ENCODE data around the gene DUS1L.

The DUS1L gene

GRCh38 chr17:82031303-82031884 is 34.2 kb downstream of the DUS1L start, which contains the start of gene RAC3:
RAC3 (plus strand) TSS chr17:82031678; CDS start chr17:82031762, 84 bp downstream.
- H4K20me1 ChIP-seq (ENCODE audit: insufficient read depth, low read length): peaks cover 35% of the 10 kb centered on the region
- H3K4me2 ChIP-seq (ENCODE audit: insufficient read depth, low read length): peak within 1 kb of the TSS; percentile 76
- TF ChIP-seq EZH2 (IDR thresholded peaks at IDR 0.05; ENCODE audit: borderline replicate concordance, low read depth, low read length, severe bottlenecking) (no peak), CTCF (IDR thresholded peaks at IDR 0.05; ENCODE audit: borderline replicate concordance, extremely low read depth, low read length, poor library complexity, severe bottlenecking) (no peak)
- H2AFZ ChIP-seq (ENCODE audit: low read depth, low read length): peak within 1 kb of the TSS; percentile 78
- peak within 1 kb of the TSS; percentile 81 for H3K27ac ChIP-seq (ENCODE audit: low read length)
- ATAC-seq (ENCODE audit: insufficient read depth, low read depth) (peak; percentile 32), DNase-seq (peak; percentile 46)
- H3K4me1 ChIP-seq (ENCODE audit: insufficient read depth, low read length): peaks cover 39% of the 10 kb centered on the region
- H3K79me2 ChIP-seq (ENCODE audit: insufficient read depth, low read length): peaks cover 14% of the 10 kb centered on the region
- H3K9me3 ChIP-seq (ENCODE audit: insufficient read depth, low read length, severe bottlenecking): no peaks in the 10 kb centered on the region
- H3K27me3 ChIP-seq (ENCODE audit: insufficient read depth, low read length, poor library complexity): no peaks in the 10 kb centered on the region
- peak within 1 kb of the TSS; percentile 33 to 76; a peak in 3 of 4 replicates for H3K4me3 ChIP-seq (ENCODE audit: low read depth in 1 of 2, low read length in 2 of 2)
- peaks cover 46% of the 10 kb centered on the region for H3K36me3 ChIP-seq (ENCODE audit: insufficient read depth, low read length)
- peak within 1 kb of the TSS; percentile 72 for H3K9ac ChIP-seq (ENCODE audit: low read depth, low read length)

- Histone ChIP-seq H3K4me1 (ENCODE audit: insufficient read depth, low read length) (peaks cover 32% of the 10 kb centered on the region), H4K20me1 (ENCODE audit: insufficient read depth, low read length) (peaks cover 28% of the 10 kb centered on the region), H3K9me3 (ENCODE audit: insufficient read depth, low read length, severe bottlenecking) (no peaks in the 10 kb centered on the region), H3K36me3 (ENCODE audit: insufficient read depth, low read length) (peaks cover 45% of the 10 kb centered on the region), H3K9ac (ENCODE audit: low read depth, low read length) (peak overlapping the region; percentile 72), H3K27ac (ENCODE audit: low read length) (peak overlapping the region; percentile 81), H3K4me2 (ENCODE audit: insufficient read depth, low read length) (peak overlapping the region; percentile 76), H2AFZ (ENCODE audit: low read depth, low read length) (peak overlapping the region; percentile 78), H3K4me3 (ENCODE audit: low read depth in 1 of 2, low read length in 2 of 2) (peak overlapping the region; percentile 33 to 76; a peak in 3 of 4 replicates), H3K79me2 (ENCODE audit: insufficient read depth, low read length) (peaks cover 10% of the 10 kb centered on the region; the same call in 1 of the 2 replicates), H3K27me3 (ENCODE audit: insufficient read depth, low read length, poor library complexity) (no peaks in the 10 kb centered on the region)
- TF ChIP-seq EZH2 (IDR thresholded peaks at IDR 0.05; ENCODE audit: borderline replicate concordance, low read depth, low read length, severe bottlenecking): no peak
- peak; percentile 98 for TF ChIP-seq CTCF (IDR thresholded peaks at IDR 0.05; ENCODE audit: borderline replicate concordance, extremely low read depth, low read length, poor library complexity, severe bottlenecking)
- DNase-seq (peak; percentile 89), ATAC-seq (ENCODE audit: insufficient read depth, low read depth) (peak; percentile 74)
Measured at GRCh38 chr17:82030470-82031302, 34.9 kb downstream of the DUS1L start.

- no peaks in the 10 kb centered on the region for H3K27me3 ChIP-seq (ENCODE audit: insufficient read depth, low read length, poor library complexity)
- H3K9me3 ChIP-seq (ENCODE audit: insufficient read depth, low read length, severe bottlenecking): no peaks in the 10 kb centered on the region
- peak overlapping the region; percentile 76 for H3K4me2 ChIP-seq (ENCODE audit: insufficient read depth, low read length)
- peak overlapping the region; percentile 81 for H3K27ac ChIP-seq (ENCODE audit: low read length)
- peak overlapping the region; percentile 72 for H3K9ac ChIP-seq (ENCODE audit: low read depth, low read length)
- H3K36me3 ChIP-seq (ENCODE audit: insufficient read depth, low read length): peaks cover 45% of the 10 kb centered on the region
- TF ChIP-seq EZH2 (IDR thresholded peaks at IDR 0.05; ENCODE audit: borderline replicate concordance, low read depth, low read length, severe bottlenecking) (no peak), CTCF (IDR thresholded peaks at IDR 0.05; ENCODE audit: borderline replicate concordance, extremely low read depth, low read length, poor library complexity, severe bottlenecking) (no peak)
- ATAC-seq (ENCODE audit: insufficient read depth, low read depth) (peak; percentile 1; the same call in 2 of the 3 replicates), DNase-seq (no peak)
- H2AFZ ChIP-seq (ENCODE audit: low read depth, low read length): peak overlapping the region; percentile 78; the same call in 1 of the 2 replicates
- peaks cover 28% of the 10 kb centered on the region for H4K20me1 ChIP-seq (ENCODE audit: insufficient read depth, low read length)
- peaks cover 10% of the 10 kb centered on the region; the same call in 1 of the 2 replicates for H3K79me2 ChIP-seq (ENCODE audit: insufficient read depth, low read length)
- peak overlapping the region in 1 of 2 experiments; percentile 76; a peak in 2 of 4 replicates for H3K4me3 ChIP-seq (ENCODE audit: low read depth in 1 of 2, low read length in 2 of 2)
- H3K4me1 ChIP-seq (ENCODE audit: insufficient read depth, low read length): peaks cover 35% of the 10 kb centered on the region
Measured at GRCh38 chr17:82029990-82030469, 35.6 kb downstream of the DUS1L start.

Measured in DND-41 (cell line).